Central memory CD4-positive, alpha-beta T cell (primary cell): ENCODE results near the gene BANF1.
"Not testable (repeated sequence)": the region's sequence is repeated elsewhere in the genome, so short reads cannot be mapped to it uniquely, and the experiment has no call there.

ENCODE experiments used
- DNase-seq: peaks from one replicate; pipeline ENCODE4 v3.0.0; 2022

BANF1 gene

GRCh38 chr11:65978391-65979238, 23.7 kb upstream of the BANF1 start:
- DNase-seq, result no peak

- DNase-seq, result no peak
These were observed 23.0 kb upstream of the BANF1 start for GRCh38 chr11:65979261-65979759.

- DNase-seq, result no peak
These were observed 21.1 kb upstream of the BANF1 start for GRCh38 chr11:65981101-65981740.

GRCh38 chr11:65981972-65982823, 20.1 kb upstream of the BANF1 start:
- no peak for DNase-seq

- DNase-seq, result no peak
These were observed 19.3 kb upstream of the BANF1 start for GRCh38 chr11:65982824-65983588.

GRCh38 chr11:65983589-65983987, 18.7 kb upstream of the BANF1 start:
- no peak for DNase-seq

- no peak for DNase-seq
These were observed 15.0 kb upstream of the BANF1 start for GRCh38 chr11:65987336-65987735.

GRCh38 chr11:65988791-65989592, 13.3 kb upstream of the BANF1 start:
- DNase-seq, result peak; percentile 91

GRCh38 chr11:65992056-65992455, 10.2 kb upstream of the BANF1 start:
- no peak for DNase-seq

- no peak for DNase-seq
These were observed 5.0 kb upstream of the BANF1 start for GRCh38 chr11:65997286-65997685.

GRCh38 chr11:66002648-66003225, 434 bp downstream of the BANF1 start:
- DNase-seq, result no peak

GRCh38 chr11:66003291-66003690, 988 bp downstream of the BANF1 start:
- no peak for DNase-seq

- DNase-seq, result no peak
These were observed 1.9 kb downstream of the BANF1 start for GRCh38 chr11:66004186-66004585.

GRCh38 chr11:66006134-66006890, 4.0 kb downstream of the BANF1 start:
- no peak for DNase-seq

- DNase-seq, result no peak
These were observed 4.5 kb downstream of the BANF1 start for GRCh38 chr11:66006891-66007176.

- no peak for DNase-seq
These were observed 4.9 kb downstream of the BANF1 start for GRCh38 chr11:66007201-66007634.

- DNase-seq, result no peak
These were observed 5.8 kb downstream of the BANF1 start for GRCh38 chr11:66008095-66008467.

- DNase-seq, result no peak
These were observed 6.3 kb downstream of the BANF1 start for GRCh38 chr11:66008468-66009101.

GRCh38 chr11:66010036-66010435, 7.7 kb downstream of the BANF1 start:
- DNase-seq, result not testable (repeated sequence)

- DNase-seq, result no peak
These were observed 9.0 kb downstream of the BANF1 start for GRCh38 chr11:66011239-66011784.
